ENCODE results near the gene UBE2F.
A peak's percentile ranks its signal among the peaks of the same experiment; 100 is the strongest.

UBE2F gene

GRCh38 chr2:237978058-237978712, 11.4 kb downstream of the UBE2F start:
- H3K27ac ChIP-seq (replicated peaks), result no peak overlapping the region
- DNase-seq (ENCODE audit: low read depth in 1 of 2, low spot score in 1 of 2), result no peak
- no peak overlapping the region for H3K4me3 ChIP-seq (replicated peaks; ENCODE audit: insufficient read depth, low read length)
- H3K27me3 ChIP-seq (ENCODE audit: insufficient read depth, poor library complexity, severe bottlenecking), result no peaks in the 10 kb centered on the region
- TF ChIP-seq, protein P1, sequence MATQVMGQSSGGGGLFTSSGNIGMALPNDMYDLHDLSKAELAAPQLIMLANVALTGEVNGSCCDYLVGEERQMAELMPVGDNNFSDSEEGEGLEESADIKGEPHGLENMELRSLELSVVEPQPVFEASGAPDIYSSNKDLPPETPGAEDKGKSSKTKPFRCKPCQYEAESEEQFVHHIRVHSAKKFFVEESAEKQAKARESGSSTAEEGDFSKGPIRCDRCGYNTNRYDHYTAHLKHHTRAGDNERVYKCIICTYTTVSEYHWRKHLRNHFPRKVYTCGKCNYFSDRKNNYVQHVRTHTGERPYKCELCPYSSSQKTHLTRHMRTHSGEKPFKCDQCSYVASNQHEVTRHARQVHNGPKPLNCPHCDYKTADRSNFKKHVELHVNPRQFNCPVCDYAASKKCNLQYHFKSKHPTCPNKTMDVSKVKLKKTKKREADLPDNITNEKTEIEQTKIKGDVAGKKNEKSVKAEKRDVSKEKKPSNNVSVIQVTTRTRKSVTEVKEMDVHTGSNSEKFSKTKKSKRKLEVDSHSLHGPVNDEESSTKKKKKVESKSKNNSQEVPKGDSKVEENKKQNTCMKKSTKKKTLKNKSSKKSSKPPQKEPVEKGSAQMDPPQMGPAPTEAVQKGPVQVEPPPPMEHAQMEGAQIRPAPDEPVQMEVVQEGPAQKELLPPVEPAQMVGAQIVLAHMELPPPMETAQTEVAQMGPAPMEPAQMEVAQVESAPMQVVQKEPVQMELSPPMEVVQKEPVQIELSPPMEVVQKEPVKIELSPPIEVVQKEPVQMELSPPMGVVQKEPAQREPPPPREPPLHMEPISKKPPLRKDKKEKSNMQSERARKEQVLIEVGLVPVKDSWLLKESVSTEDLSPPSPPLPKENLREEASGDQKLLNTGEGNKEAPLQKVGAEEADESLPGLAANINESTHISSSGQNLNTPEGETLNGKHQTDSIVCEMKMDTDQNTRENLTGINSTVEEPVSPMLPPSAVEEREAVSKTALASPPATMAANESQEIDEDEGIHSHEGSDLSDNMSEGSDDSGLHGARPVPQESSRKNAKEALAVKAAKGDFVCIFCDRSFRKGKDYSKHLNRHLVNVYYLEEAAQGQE (IDR thresholded peaks at IDR 0.05; ENCODE audit: insufficient replicate concordance, low read depth), result no peak
- TF ChIP-seq POLR2AphosphoS5 (IDR thresholded peaks at IDR 0.05; ENCODE audit: low read depth), result no peak

DNA sequence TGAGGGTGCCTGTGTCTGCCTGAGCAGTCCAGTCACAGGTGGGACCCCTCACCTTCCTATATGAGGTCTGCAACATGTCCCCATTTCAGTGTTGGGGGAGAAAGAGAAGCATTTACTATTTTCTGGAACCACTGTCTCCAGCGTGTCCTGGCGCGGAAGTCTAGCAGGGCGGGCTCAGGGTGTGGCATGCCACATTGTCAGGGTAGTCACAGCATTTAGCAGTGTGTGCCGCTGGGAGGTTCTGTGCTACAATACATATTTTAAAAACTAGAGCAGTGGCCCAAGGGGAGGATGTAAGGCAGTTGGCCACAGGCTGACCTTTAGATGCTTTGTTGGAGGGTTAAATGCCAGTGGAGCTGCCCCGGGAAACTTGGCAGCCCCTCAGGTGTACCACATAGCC, 12.5 kb downstream of the UBE2F start:
- Histone ChIP-seq H3K4me3 (replicated peaks; ENCODE audit: insufficient read depth, low read length) (no peak overlapping the region), H3K27ac (replicated peaks) (peak overlapping the region; percentile 65; the same call in 1 of the 2 replicates), H3K27me3 (ENCODE audit: insufficient read depth, poor library complexity, severe bottlenecking) (no peaks in the 10 kb centered on the region)
- DNase-seq (ENCODE audit: low read depth in 1 of 2, low spot score in 1 of 2), result no peak
- TF ChIP-seq GABPA (IDR thresholded peaks at IDR 0.05; ENCODE audit: low read depth), result no peak
- TF ChIP-seq, protein P1 (IDR thresholded peaks at IDR 0.05; ENCODE audit: insufficient replicate concordance, low read depth), result no peak
- TF ChIP-seq, protein P2, sequence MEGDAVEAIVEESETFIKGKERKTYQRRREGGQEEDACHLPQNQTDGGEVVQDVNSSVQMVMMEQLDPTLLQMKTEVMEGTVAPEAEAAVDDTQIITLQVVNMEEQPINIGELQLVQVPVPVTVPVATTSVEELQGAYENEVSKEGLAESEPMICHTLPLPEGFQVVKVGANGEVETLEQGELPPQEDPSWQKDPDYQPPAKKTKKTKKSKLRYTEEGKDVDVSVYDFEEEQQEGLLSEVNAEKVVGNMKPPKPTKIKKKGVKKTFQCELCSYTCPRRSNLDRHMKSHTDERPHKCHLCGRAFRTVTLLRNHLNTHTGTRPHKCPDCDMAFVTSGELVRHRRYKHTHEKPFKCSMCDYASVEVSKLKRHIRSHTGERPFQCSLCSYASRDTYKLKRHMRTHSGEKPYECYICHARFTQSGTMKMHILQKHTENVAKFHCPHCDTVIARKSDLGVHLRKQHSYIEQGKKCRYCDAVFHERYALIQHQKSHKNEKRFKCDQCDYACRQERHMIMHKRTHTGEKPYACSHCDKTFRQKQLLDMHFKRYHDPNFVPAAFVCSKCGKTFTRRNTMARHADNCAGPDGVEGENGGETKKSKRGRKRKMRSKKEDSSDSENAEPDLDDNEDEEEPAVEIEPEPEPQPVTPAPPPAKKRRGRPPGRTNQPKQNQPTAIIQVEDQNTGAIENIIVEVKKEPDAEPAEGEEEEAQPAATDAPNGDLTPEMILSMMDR (IDR thresholded peaks at IDR 0.05; ENCODE audit: insufficient read depth, low read length), result no peak

DNA sequence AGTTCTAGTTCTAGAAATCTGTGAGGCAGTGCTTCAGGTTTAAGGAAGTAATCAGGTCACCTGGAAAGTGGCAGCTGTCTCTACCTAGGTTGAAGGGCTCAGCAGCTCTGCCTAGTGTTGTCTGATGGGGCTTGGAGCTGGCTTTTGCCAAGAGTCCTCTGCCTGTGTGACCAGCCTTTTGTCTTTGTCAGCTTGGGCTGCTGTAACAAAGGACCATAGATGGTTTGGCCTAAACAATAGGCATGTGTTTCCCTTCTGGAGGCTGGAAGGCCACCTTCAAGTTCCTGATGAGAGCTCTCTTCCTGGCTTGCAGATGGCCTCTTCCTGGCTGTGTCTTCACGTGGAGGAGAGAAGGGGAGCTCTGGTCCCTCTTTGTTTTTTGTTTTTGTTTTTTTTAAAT, 13.3 kb downstream of the UBE2F start:
- peak overlapping the region; percentile 65 for H3K27ac ChIP-seq (replicated peaks)
- H3K4me3 ChIP-seq (replicated peaks; ENCODE audit: insufficient read depth, low read length), result no peak overlapping the region
- DNase-seq (ENCODE audit: low read depth in 1 of 2, low spot score in 1 of 2), result no peak

More for the DNA sequence above, 13.3 kb downstream of the UBE2F start:
- no peaks in the 10 kb centered on the region for H3K27me3 ChIP-seq (ENCODE audit: insufficient read depth, poor library complexity, severe bottlenecking)
- TF ChIP-seq, protein P1 (IDR thresholded peaks at IDR 0.05; ENCODE audit: insufficient replicate concordance, low read depth), result no peak
- TF ChIP-seq, protein P2 (IDR thresholded peaks at IDR 0.05; ENCODE audit: insufficient read depth, low read length), result no peak
- TF ChIP-seq POLR2AphosphoS5 (IDR thresholded peaks at IDR 0.05; ENCODE audit: low read depth) (no peak), GABPA (IDR thresholded peaks at IDR 0.05; ENCODE audit: low read depth) (no peak), SPI1 (IDR thresholded peaks at IDR 0.05; ENCODE audit: borderline replicate concordance, low read depth) (no peak)

All from HL-60 (cell line).